ENCODE results near the gene COL18A1.
A peak's percentile ranks its signal among the peaks of the same experiment; 100 is the strongest.
"Not testable (repeated sequence)": the region's sequence is repeated elsewhere in the genome, so short reads cannot be mapped to it uniquely, and the experiment has no call there.

Gene COL18A1

GRCh38 chr21:45427331-45428271 lies 22.6 kb downstream of the COL18A1 start:
- DNase-seq (ENCODE audit: low spot score): peak; percentile 85

GRCh38 chr21:45428534-45428933 lies 23.6 kb downstream of the COL18A1 start:
- DNase-seq (ENCODE audit: low spot score): no peak

GRCh38 chr21:45429221-45430175 lies 24.5 kb downstream of the COL18A1 start:
- no peak for DNase-seq (ENCODE audit: low spot score)

- peak; percentile 80 for DNase-seq (ENCODE audit: low spot score)
These were observed 25.8 kb downstream of the COL18A1 start for GRCh38 chr21:45430521-45431501.

GRCh38 chr21:45431781-45432572 lies 27.0 kb downstream of the COL18A1 start:
- DNase-seq (ENCODE audit: low spot score): no peak

GRCh38 chr21:45432575-45433255 lies 27.8 kb downstream of the COL18A1 start:
- DNase-seq (ENCODE audit: low spot score): no peak

- DNase-seq (ENCODE audit: low spot score): no peak
These were observed 28.3 kb downstream of the COL18A1 start for GRCh38 chr21:45433301-45433700.

GRCh38 chr21:45433911-45434644 lies 29.1 kb downstream of the COL18A1 start:
- no peak for DNase-seq (ENCODE audit: low spot score)

GRCh38 chr21:45434645-45435217 lies 29.8 kb downstream of the COL18A1 start:
- DNase-seq (ENCODE audit: low spot score): no peak

GRCh38 chr21:45435405-45435981 lies 30.5 kb downstream of the COL18A1 start:
- no peak for DNase-seq (ENCODE audit: low spot score)

GRCh38 chr21:45436351-45437065 lies 31.5 kb downstream of the COL18A1 start:
- no peak for DNase-seq (ENCODE audit: low spot score)

- DNase-seq (ENCODE audit: low spot score): not testable (repeated sequence)
These were observed 32.9 kb downstream of the COL18A1 start for GRCh38 chr21:45437844-45438243.

GRCh38 chr21:45438391-45439145 lies 33.6 kb downstream of the COL18A1 start:
- no peak for DNase-seq (ENCODE audit: low spot score)

- peak; percentile 97 for DNase-seq (ENCODE audit: low spot score)
These were observed 34.4 kb downstream of the COL18A1 start for GRCh38 chr21:45439161-45439872.

GRCh38 chr21:45439901-45440461 lies 35.0 kb downstream of the COL18A1 start:
- DNase-seq (ENCODE audit: low spot score): no peak

- no peak for DNase-seq (ENCODE audit: low spot score)
These were observed 35.9 kb downstream of the COL18A1 start for GRCh38 chr21:45440736-45441350.

Measured in iPS-NIHi11 (cell line).